Daoy (cell line): Measurements from ENCODE around the gene EFEMP2. TPM values are rescaled to one million over a fixed set of nuclear protein-coding genes. Genes with fewer than 3 reads are reported as not detected.

Experiments
- DNase-seq: peaks from one replicate; pipeline ENCODE4 v3.0.0-alpha.2; 2015; ENCODE audit warnings: low read depth
- total RNA-seq: library from RNA; depleted of rRNA; stranded (reverse); fragments of >200 nt; shearing (Covaris generic); gene quantifications from 2 replicates; pipeline ENCODE4 v1.2.3, GENCODE V29; 2014; rRNA removed

The EFEMP2 gene
- 7.1 and 7.4 TPM in 2 replicates for total RNA-seq

GRCh38 chr11:65872586-65873317, at the start of gene EFEMP2:
Gene EFEMP2, minus strand, starts transcription at chr11:65872800. Its CDS starts 446 bp downstream, at chr11:65872354.
- peak; percentile 47 for DNase-seq

- no peak for DNase-seq
These were observed 49.3 kb upstream of the EFEMP2 start for GRCh38 chr11:65921876-65922275.

GRCh38 chr11:65921033-65921555, 48.5 kb upstream of the EFEMP2 start:
- no peak for DNase-seq

- DNase-seq: no peak
These were observed 47.8 kb upstream of the EFEMP2 start for GRCh38 chr11:65920372-65920802.

GRCh38 chr11:65919573-65920371, 47.2 kb upstream of the EFEMP2 start:
- peak; percentile 55 for DNase-seq

- peak; percentile 99 for DNase-seq
These were observed 46.6 kb upstream of the EFEMP2 start, which contains the start of gene DRAP1 for GRCh38 chr11:65919141-65919572. Gene DRAP1, plus strand, starts transcription at chr11:65919426. Its CDS starts 76 bp downstream, at chr11:65919502.

GRCh38 chr11:65918211-65919140, 45.9 kb upstream of the EFEMP2 start, which contains the start of gene C11orf68:
Gene C11orf68, minus strand, starts transcription at chr11:65919062. Its CDS starts 31 bp downstream, at chr11:65919031.
- DNase-seq: no peak

GRCh38 chr11:65917434-65918210, 45.0 kb upstream of the EFEMP2 start:
- peak; percentile 39 for DNase-seq

GRCh38 chr11:65917077-65917433, 44.5 kb upstream of the EFEMP2 start:
- no peak for DNase-seq

GRCh38 chr11:65916391-65916790, 43.8 kb upstream of the EFEMP2 start:
- DNase-seq: no peak

GRCh38 chr11:65915821-65916251, 43.2 kb upstream of the EFEMP2 start:
- peak; percentile 99 for DNase-seq

- DNase-seq: peak; percentile 68
These were observed 42.7 kb upstream of the EFEMP2 start for GRCh38 chr11:65915101-65915820.

- peak; percentile 94 for DNase-seq
These were observed 40.2 kb upstream of the EFEMP2 start for GRCh38 chr11:65912845-65913244.

GRCh38 chr11:65911682-65912568, 39.3 kb upstream of the EFEMP2 start:
- DNase-seq: peak; percentile 96

GRCh38 chr11:65907878-65908277, 35.3 kb upstream of the EFEMP2 start:
- no peak for DNase-seq

GRCh38 chr11:65906602-65907001, 34.0 kb upstream of the EFEMP2 start:
- peak; percentile 27 for DNase-seq

- no peak for DNase-seq
These were observed 31.1 kb upstream of the EFEMP2 start for GRCh38 chr11:65903715-65904114.

- peak; percentile 96 for DNase-seq
These were observed 30.5 kb upstream of the EFEMP2 start for GRCh38 chr11:65903068-65903481.

GRCh38 chr11:65900899-65901180, 28.2 kb upstream of the EFEMP2 start:
- no peak for DNase-seq
